HepG2 (cell line): ENCODE measurements around the gene RILP. TPM values are rescaled to one million over a fixed set of nuclear protein-coding genes. Genes with fewer than 3 reads are reported as not detected.

Experiments used
- ATAC-seq: fragments of 200-7000 bp; cut with Tn5 transposase; 3 replicates; pipeline ENCODE4 v1.9.1; 2020; ENCODE audit warnings: mild to moderate bottlenecking, moderate library complexity
- BruUV-seq: library from RNA; stranded (reverse); fragments of 400-500 nt; replicated peaks from 2 replicates; lab custom pipeline; 2021; lab: Mats Ljungman, UMichigan
- CTCF ChIA-PET: fragments of 300-600 bp; formaldehyde crosslinking; extraction: SDS; loops from one replicate; lab custom pipeline; 2021; ENCODE audit warnings: low total read pairs, inconsistent platforms, low intra/inter-chr PET ratio; lab: Yijun Ruan, JAX
- POLR2A ChIA-PET: fragments of 350-600 bp; sonication (Branson Sonifier 250); formaldehyde crosslinking; loops from one replicate; lab custom pipeline; 2020; ENCODE audit warnings: antibody characterized with exemption, inconsistent platforms; lab: Yijun Ruan, JAX
- DNase-seq: peaks from one replicate; pipeline ENCODE4 v3.0.0-alpha.2; 2015; ENCODE audit warnings: low spot score
- FAIRE-seq: peaks from 3 replicates; lab custom pipeline; 2011; peaks lifted over from hg19 to GRCh38; lab: Jason Lieb, UNC
- H2AFZ ChIP-seq: one replicate; pipeline ENCODE4 v1.6.1; 2011; ENCODE audit warnings: low read length, inconsistent platforms
- H3K27ac ChIP-seq: fragments of 300-600 bp; 3 replicates; pipeline ENCODE4 v1.8.0; 2011; ENCODE audit warnings: mixed run types, mild to moderate bottlenecking, mixed read lengths, low read length, inconsistent platforms; ENCODE audit not compliant: insufficient read depth; ENCODE audit errors: extremely low read length
- H3K27me3 ChIP-seq, 2 experiments: fragments of 200-600 bp in 1 of 2; 2 replicates in 1 of 2; 3 replicates in 1 of 2; pipeline versions ENCODE4 v1.6.0 to v1.8.0; 2011; ENCODE audit warnings: low read length in 2 of 2, mild to moderate bottlenecking in 2 of 2, moderate library complexity in 2 of 2, inconsistent platforms in 1 of 2; ENCODE audit not compliant: insufficient read depth in 2 of 2, control insufficient read depth in 1 of 2
- H3K36me3 ChIP-seq, 2 experiments: fragments of 200-600 bp in 1 of 2; replicated peaks in 1 of 2; 2 replicates in 1 of 2; 3 replicates in 1 of 2; pipeline versions ENCODE4 v1.5.1 to v1.8.0; 2011; ENCODE audit warnings: low read length in 2 of 2, inconsistent platforms in 1 of 2; ENCODE audit not compliant: insufficient read depth in 2 of 2, control insufficient read depth in 1 of 2
- H3K4me1 ChIP-seq: 2 replicates; pipeline ENCODE4 v1.5.1; 2012; ENCODE audit warnings: low read length, inconsistent platforms; ENCODE audit not compliant: insufficient read depth
- H3K4me2 ChIP-seq: 2 replicates; pipeline ENCODE4 v1.6.0; 2011; ENCODE audit warnings: low read depth, low read length, inconsistent platforms
- H3K4me3 ChIP-seq, 3 experiments: fragments of 200-600 bp in 1 of 3; sonication (generic), shearing (Covaris generic) in 1 of 3; replicated peaks in 1 of 3; 2 replicates each; pipeline ENCODE4 v1.5.1; 2011 to 2016; ENCODE audit warnings: low read length in 3 of 3, inconsistent platforms in 2 of 3, low read depth in 2 of 3, mild to moderate bottlenecking in 2 of 3, control low read depth in 1 of 3, mixed read lengths in 1 of 3; ENCODE audit not compliant: insufficient read depth in 1 of 3
- H3K79me2 ChIP-seq: one replicate; pipeline ENCODE4 v1.6.1; 2011; ENCODE audit warnings: low read length, inconsistent platforms; ENCODE audit not compliant: insufficient read depth
- H3K9ac ChIP-seq: 2 replicates; pipeline ENCODE4 v1.6.0; 2011; ENCODE audit warnings: mild to moderate bottlenecking, low read depth, low read length, inconsistent platforms; ENCODE audit not compliant: insufficient read depth
- H3K9me3 ChIP-seq: 2 replicates; pipeline ENCODE4 v1.5.1; 2012; ENCODE audit warnings: mild to moderate bottlenecking, low read length
- H4K20me1 ChIP-seq: 2 replicates; pipeline ENCODE4 v1.6.0; 2011; ENCODE audit warnings: inconsistent platforms, mild to moderate bottlenecking, low read length, moderate library complexity; ENCODE audit not compliant: insufficient read depth
- FOSL2 ChIP-seq: sonication (generic); formaldehyde crosslinking; IDR thresholded peaks from 2 replicates; pipeline ENCODE4 v1.4.0; 2020; ENCODE audit warnings: missing genetic modification reagents
- GTF2F1 ChIP-seq: fragments of 150-350 bp; IDR thresholded peaks from 2 replicates; pipeline ENCODE4 v1.6.1; 2014; ENCODE audit warnings: low read length
- MBD4 ChIP-seq: IDR thresholded peaks from 2 replicates; pipeline ENCODE4 v1.6.1; 2012; ENCODE audit warnings: low read length, inconsistent platforms, borderline replicate concordance
- NR2F6 ChIP-seq, 2 experiments: IDR thresholded peaks; 2 replicates each; pipeline ENCODE4 v1.6.1; 2016; ENCODE audit warnings: antibody characterized with exemption in 1 of 2, mild to moderate bottlenecking in 1 of 2
- SPEN ChIP-seq: sonication (generic); formaldehyde crosslinking; IDR thresholded peaks from 2 replicates; pipeline ENCODE4 v1.5.1; 2020; ENCODE audit warnings: low read depth, mild to moderate bottlenecking, missing genetic modification reagents
- ZFP41 ChIP-seq: sonication (generic); formaldehyde crosslinking; IDR thresholded peaks from 2 replicates; pipeline ENCODE4 v1.4.0; 2020; ENCODE audit warnings: mild to moderate bottlenecking, missing genetic modification reagents, borderline replicate concordance
- ZNF567 ChIP-seq: sonication (generic); formaldehyde crosslinking; IDR thresholded peaks from 2 replicates; pipeline ENCODE4 v1.8.1; 2023; ENCODE audit warnings: mild to moderate bottlenecking, missing genetic modification reagents, borderline replicate concordance
- ZSCAN12 ChIP-seq: sonication (generic); formaldehyde crosslinking; IDR thresholded peaks from 2 replicates; pipeline ENCODE4 v1.9.0; 2021; ENCODE audit warnings: mild to moderate bottlenecking, missing genetic modification reagents
- whole genome bisulfite sequencing: methylation state at CpG from one replicate; pipeline ENCODE4 v1.1.6; 2017; ENCODE audit warnings: low lambda C conversion rate; 5-methylcytosine and 5-hydroxymethylcytosine counted together
- in situ Hi-C: cut with HindIII; loops from 2 replicates; pipeline ENCODE4 v1.10.0; 2017; ENCODE audit warnings: low pct_unique_long_range_greater_than_20kb; ENCODE audit not compliant: extremely low pct_ligation_motif_present
- intact Hi-C: fragments of 100-400 bp; cut with micrococcal nuclease; formaldehyde crosslinking; loops from one replicate; pipeline ENCODE4 v1.10.0; 2022; ENCODE audit not compliant: unreplicated experiment
- polyA plus RNA-seq, 8 experiments: library from polyadenylated mRNA; depleted of rRNA in 3 of 8; stranded (reverse) in 7 of 8; unstranded in 1 of 8; fragments of >200 nt; fragmentation: Illumina TruSeq in 4 of 8; extraction: Trizol in 4 of 8; gene quantifications; 2 replicates each; pipeline versions ENCODE4 v1.2.1 to v1.2.3, GENCODE V29; 2011 to 2016; ENCODE audit warnings: low read depth in 4 of 8, missing spikeins in 1 of 8, mixed read lengths in 1 of 8; ENCODE audit not compliant: insufficient read depth in 1 of 8
- total RNA-seq, 5 experiments: library from RNA; depleted of rRNA; stranded (reverse); fragments of >200 nt; fragmentation: Illumina TruSeq; extraction: Trizol; gene quantifications; 2 replicates each; pipeline ENCODE4 v1.2.3, GENCODE V29; 2016; ENCODE audit warnings: low read depth in 1 of 5

Gene RILP
- total and polyA plus RNA-seq, 2 of the 13 experiments (the other 11 are each of a cell fraction or from before 2014, with no cell fraction given): 6.6 to 8.1 TPM

- H3K4me3 ChIP-seq: no peak overlapping the region
- H3K9me3 ChIP-seq: no peaks in the 10 kb centered on the region
- WGBS: 28% methylated on average over 4 of the region's 4 CpGs
- no peaks in the 10 kb centered on the region for H3K79me2 ChIP-seq
- TF ChIP-seq SPEN (CRISPR knock-in tag) (no peak), ZNF567 (no peak), ZSCAN12 (CRISPR knock-in tag) (no peak), ZFP41 (CRISPR knock-in tag) (no peak), FOSL2 (0 out of 2 replicates have a peak, but pooled peaks have one; percentile 45), MBD4 (no peak), NR2F6 (IDR thresholded peaks at IDR 0.05) (no peak), NR2F6 (CRISPR knock-in tag; IDR thresholded peaks at IDR 0.05) (no peak), GTF2F1 (no peak)
- no peak for ATAC-seq
- H3K4me1 ChIP-seq: peaks cover 32% of the 10 kb centered on the region
- in situ Hi-C loops (no loop called here), intact Hi-C loops (no loop called here)
- ChIA-PET POLR2A (interaction anchor here (0.7 to 3.2 kb wide), 7 partner anchors 10 to 174 kb away, joined by 3 to 27 read pairs (median 4); partner anchors contain the start of genes MYO1C and RILP), CTCF (interaction anchor here (1.7 to 3.6 kb wide), 2 partner anchors 56 to 60 kb away, joined by 4 to 55 read pairs; no protein-coding TSS in a partner anchor)
- peaks cover 0 to 2% of the 10 kb centered on the region in 2 experiments; a peak in 1 of 5 replicates for H3K36me3 ChIP-seq
- no TSS peak for BruUV-seq
- no peak overlapping the region for H3K27ac ChIP-seq
- no peak overlapping the region for H3K9ac ChIP-seq
- H2AFZ ChIP-seq: no peak overlapping the region
- H3K4me2 ChIP-seq: no peak overlapping the region
- H4K20me1 ChIP-seq: no peaks in the 10 kb centered on the region
- no peak for FAIRE-seq
- peaks cover 0 to 6% of the 10 kb centered on the region in 2 experiments; a peak in 1 of 5 replicates for H3K27me3 ChIP-seq
- no peak for DNase-seq
Measured at GRCh38 chr17:1630662-1631061, 19.0 kb downstream of the RILP start.
